Measurements from ENCODE around the gene ZNF524. TPM values are rescaled to one million over a fixed set of nuclear protein-coding genes. Genes with fewer than 3 reads are reported as not detected.

The ZNF524 gene
- total RNA-seq: 27.2 and 31.9 TPM in 2 replicates

GRCh38 chr19:55599842-55600661, at the start of gene ZNF524:
Gene ZNF524, plus strand, starts transcription at chr19:55600288. Its CDS starts 1,825 bp downstream, at chr19:55602113.

GRCh38 chr19:55580628-55581144, 19.4 kb upstream of the ZNF524 start, which contains the start of gene ZNF579:
Gene ZNF579, minus strand, starts transcription at chr19:55580848. Its CDS starts 1,209 bp downstream, at chr19:55579639.

GRCh38 chr19:55599468-55599841, 633 bp upstream of the ZNF524 start, which contains the start of gene FIZ1:
Gene FIZ1, minus strand, starts transcription at chr19:55599517. Its CDS starts 1,652 bp downstream, at chr19:55597865.

GRCh38 chr19:55605637-55606470, 5.8 kb downstream of the ZNF524 start, which contains the start of gene ZNF865:
Gene ZNF865, plus strand, starts transcription at chr19:55605647. Its CDS starts 7,972 bp downstream, at chr19:55613619.

GRCh38 chr19:55624109-55625003, 24.3 kb downstream of the ZNF524 start, which contains the start of gene ZNF784:
Gene ZNF784, minus strand, starts transcription at chr19:55624566. Its CDS starts 5 bp downstream, at chr19:55624561.

GRCh38 chr19:55640577-55641425, 40.7 kb downstream of the ZNF524 start, which contains the start of gene ZNF580:
Gene ZNF580, plus strand, starts transcription at chr19:55641002. Its CDS starts 1,507 bp downstream, at chr19:55642509.

GRCh38 chr19:55643003-55643886, 43.2 kb downstream of the ZNF524 start, which contains the start of gene ZNF581:
Gene ZNF581, plus strand, starts transcription at chr19:55643649. Its CDS starts 923 bp downstream, at chr19:55644572.

GRCh38 chr19:55647732-55648584, 47.9 kb downstream of the ZNF524 start, which contains the start of gene CCDC106:
Gene CCDC106, plus strand, starts transcription at chr19:55648212. Its CDS starts 835 bp downstream, at chr19:55649047.

Other genes starting within 250 kb of the ZNF524 start
- gene COX6B2, start 245.6 kb upstream of the ZNF524 start, total RNA-seq: 0.35 TPM in 1 of 2 replicates, not detected in the other
- gene GARIN5B, start 237.0 kb upstream of the ZNF524 start, total RNA-seq: not detected in 2 replicates
- 5.5 and 6.1 TPM in 2 replicates for gene IL11, start 229.8 kb upstream of the ZNF524 start, total RNA-seq
- not detected in 2 replicates for gene TMEM190, start 223.5 kb upstream of the ZNF524 start, total RNA-seq
- 11.8 and 33.3 TPM in 2 replicates for gene TMEM238, start 216.0 kb upstream of the ZNF524 start, total RNA-seq
- gene RPL28, start 214.4 kb upstream of the ZNF524 start, total RNA-seq: 279 and 544 TPM in 2 replicates
- 144 and 190 TPM in 2 replicates for gene UBE2S, start 192.5 kb upstream of the ZNF524 start, total RNA-seq
- gene SHISA7, start 157.0 kb upstream of the ZNF524 start, total RNA-seq: not detected in 2 replicates
- gene ISOC2, start 138.6 kb upstream of the ZNF524 start, total RNA-seq: 70.7 and 87.7 TPM in 2 replicates
- gene C19orf85, start 135.5 kb upstream of the ZNF524 start, total RNA-seq: not detected in 2 replicates
- 3.7 and 10.4 TPM in 2 replicates for gene ZNF628, start 123.7 kb upstream of the ZNF524 start, total RNA-seq
- 16.7 and 39.8 TPM in 2 replicates for gene NAT14, start 115.1 kb upstream of the ZNF524 start, total RNA-seq
- 0.09 TPM in 1 of 2 replicates, not detected in the other for gene SSC5D, start 111.9 kb upstream of the ZNF524 start, total RNA-seq
- not detected in 2 replicates for gene SBK2, start 63.2 kb upstream of the ZNF524 start, total RNA-seq
- not detected in 2 replicates for gene SBK3, start 54.7 kb upstream of the ZNF524 start, total RNA-seq
- 7.2 and 7.6 TPM in 2 replicates for gene ZNF579, start 19.4 kb upstream of the ZNF524 start, total RNA-seq
- gene FIZ1, start 771 bp upstream of the ZNF524 start, total RNA-seq: 3.1 and 3.7 TPM in 2 replicates
- 4.4 and 5.8 TPM in 2 replicates for gene ZNF865, start 5.4 kb downstream of the ZNF524 start, total RNA-seq
- gene ZNF784, start 24.3 kb downstream of the ZNF524 start, total RNA-seq: 4.1 and 6.1 TPM in 2 replicates
- gene ZNF580, start 40.7 kb downstream of the ZNF524 start, total RNA-seq: 10.5 and 29.2 TPM in 2 replicates
- 30.8 and 37.0 TPM in 2 replicates for gene ZNF581, start 43.4 kb downstream of the ZNF524 start, total RNA-seq
- gene CCDC106, start 47.9 kb downstream of the ZNF524 start, total RNA-seq: 14.0 and 18.0 TPM in 2 replicates
- gene U2AF2, start 54.7 kb downstream of the ZNF524 start, total RNA-seq: 174 and 255 TPM in 2 replicates
- 137 and 177 TPM in 2 replicates for gene EPN1, start 74.9 kb downstream of the ZNF524 start, total RNA-seq
- gene NLRP9, start 138.1 kb downstream of the ZNF524 start, total RNA-seq: not detected in 2 replicates
- not detected in 2 replicates for gene RFPL4A, start 158.8 kb downstream of the ZNF524 start, total RNA-seq
- not detected in 2 replicates for gene RFPL4AL1, start 168.8 kb downstream of the ZNF524 start, total RNA-seq
- not detected in 2 replicates for gene NLRP11, start 231.7 kb downstream of the ZNF524 start, total RNA-seq
- not detected in 2 replicates for gene NLRP4, start 236.3 kb downstream of the ZNF524 start, total RNA-seq

Data from airway epithelial cell (primary cell).